SW 1271 (cell line): ENCODE data around the gene DSEL.

Experiments
- DNase-seq, 2 experiments: peaks; one replicate each; lab custom pipeline; 2025; lab: John Stamatoyannopoulos, UW

The DSEL gene

DNA sequence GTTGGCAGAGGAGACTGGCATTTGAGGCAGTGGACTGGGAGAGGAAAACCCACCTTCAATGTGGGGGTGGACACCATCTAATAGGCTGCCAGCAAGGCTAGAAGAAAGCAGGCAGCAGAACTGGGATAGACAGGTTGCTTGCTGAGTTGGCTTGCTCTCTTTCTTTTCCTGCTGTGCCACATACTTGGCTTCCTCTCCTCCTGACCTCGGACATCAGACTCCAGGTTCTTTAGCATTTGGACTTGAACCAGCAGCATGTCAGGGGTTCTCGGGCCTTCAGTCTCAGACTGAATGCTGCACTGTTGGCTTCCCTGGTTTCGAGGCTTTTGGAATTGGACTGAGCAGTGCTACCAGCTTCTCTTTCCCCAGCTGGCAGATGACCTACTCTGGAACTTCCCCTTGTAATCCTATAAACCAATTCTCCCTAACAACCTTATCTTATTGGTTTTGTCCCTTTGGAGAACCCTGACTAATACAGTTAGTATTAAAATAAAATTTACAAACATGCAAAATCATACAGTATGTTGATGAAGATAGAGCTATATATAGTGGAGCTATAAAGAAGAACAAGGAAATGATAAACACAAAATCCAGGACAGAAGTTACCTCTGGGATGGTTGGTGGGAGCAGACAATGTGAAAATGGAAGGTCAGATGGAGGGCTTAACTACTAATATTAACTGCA is 15.9 kb downstream of the DSEL start:
- no peak for DNase-seq

DNA sequence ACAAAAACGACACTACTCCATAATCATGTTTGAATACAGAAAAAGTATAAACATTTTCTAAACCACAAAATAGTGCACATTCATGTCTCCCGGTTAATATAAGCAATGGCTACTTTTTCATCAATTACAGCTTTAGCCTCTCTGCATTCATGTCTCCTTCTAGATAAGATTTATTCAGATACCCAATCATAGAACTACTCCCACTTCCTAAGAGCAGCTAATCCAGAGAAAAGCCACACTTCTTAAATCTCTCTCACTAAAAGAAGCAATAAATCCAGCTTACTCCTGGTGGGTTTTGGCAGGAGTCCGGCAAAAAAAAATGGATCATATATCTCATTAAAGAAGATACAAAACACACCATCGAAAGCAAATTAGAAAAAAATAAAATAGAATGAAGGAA is 20.1 kb downstream of the DSEL start:
- DNase-seq = no peak

DNA sequence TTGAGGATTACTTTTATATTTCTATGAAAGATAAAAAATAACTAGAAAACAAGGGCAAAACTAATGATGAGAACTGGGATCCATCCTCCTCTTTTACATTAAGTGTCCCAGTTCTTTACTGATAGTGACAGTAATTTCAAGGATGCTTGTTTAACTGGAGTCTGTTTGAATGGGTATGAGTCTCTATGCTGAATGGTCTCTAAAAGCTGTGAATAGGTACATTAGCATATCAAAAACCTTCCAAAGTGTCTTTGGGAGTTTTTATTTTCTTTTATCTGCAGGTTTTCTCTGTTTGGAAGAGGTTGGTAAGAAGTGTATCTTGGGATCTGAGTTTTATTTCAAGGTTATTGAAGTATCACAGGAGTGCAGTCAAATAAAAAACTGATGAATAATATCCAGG is 30.0 kb downstream of the DSEL start:
- DNase-seq = no peak

DNA sequence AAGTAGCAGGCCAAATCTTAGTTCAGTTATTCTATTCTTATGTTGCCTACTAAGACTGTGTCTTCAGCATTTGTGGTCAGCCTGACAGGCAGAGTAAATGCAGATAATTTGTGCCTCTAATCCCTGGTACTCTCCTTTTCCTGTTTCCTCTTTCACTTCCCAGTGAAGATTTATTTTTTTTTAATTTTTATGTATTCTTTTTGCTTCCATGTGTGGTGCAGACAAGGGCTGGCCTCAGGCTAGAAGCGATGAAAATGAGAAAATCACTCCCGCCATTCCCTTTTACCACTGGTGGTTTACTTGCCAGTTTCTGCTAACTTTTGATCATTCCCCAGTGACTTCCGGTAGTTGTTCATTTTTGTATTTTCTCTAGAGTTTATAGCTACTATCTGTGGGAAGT is 30.9 kb downstream of the DSEL start:
- no peak for DNase-seq

DNA sequence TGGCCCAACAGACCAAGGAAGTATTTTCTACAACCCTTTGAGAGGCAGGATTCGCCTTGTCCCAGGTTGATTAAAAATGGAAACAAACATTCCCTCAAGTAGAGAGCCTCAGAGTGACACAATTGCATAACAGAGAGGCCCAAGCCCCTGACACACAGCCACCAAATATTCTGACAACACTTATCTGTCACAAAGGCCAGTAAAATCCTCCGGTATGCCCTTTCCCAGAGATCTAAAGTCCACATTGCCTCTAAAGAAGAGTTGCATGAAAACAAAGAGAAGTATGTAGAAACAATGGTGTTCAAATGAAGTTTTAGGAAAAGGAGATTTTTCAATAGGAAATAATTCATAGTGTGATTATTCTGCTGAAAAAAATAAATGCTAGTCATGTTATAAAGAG is 32.1 kb downstream of the DSEL start:
- DNase-seq = no peak

DNA sequence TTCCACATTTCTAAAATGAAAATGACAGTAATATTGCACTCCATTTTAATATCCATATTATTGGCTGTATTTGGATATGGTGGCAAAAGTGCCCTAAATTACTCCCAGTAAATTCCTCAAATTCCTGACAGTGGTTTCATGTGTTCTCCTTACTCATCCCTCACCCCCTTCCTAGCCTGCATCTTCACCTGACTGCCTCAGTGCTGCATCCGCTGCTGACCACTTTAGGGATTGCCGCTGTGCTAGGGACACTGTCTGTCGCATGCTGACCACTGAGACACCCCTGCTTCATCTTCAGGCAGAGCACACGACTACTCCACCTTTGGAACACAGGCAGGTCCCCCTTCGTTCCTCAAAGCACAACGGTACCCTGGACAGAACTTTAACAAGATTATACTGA is 32.6 kb downstream of the DSEL start:
- no peak for DNase-seq

DNA sequence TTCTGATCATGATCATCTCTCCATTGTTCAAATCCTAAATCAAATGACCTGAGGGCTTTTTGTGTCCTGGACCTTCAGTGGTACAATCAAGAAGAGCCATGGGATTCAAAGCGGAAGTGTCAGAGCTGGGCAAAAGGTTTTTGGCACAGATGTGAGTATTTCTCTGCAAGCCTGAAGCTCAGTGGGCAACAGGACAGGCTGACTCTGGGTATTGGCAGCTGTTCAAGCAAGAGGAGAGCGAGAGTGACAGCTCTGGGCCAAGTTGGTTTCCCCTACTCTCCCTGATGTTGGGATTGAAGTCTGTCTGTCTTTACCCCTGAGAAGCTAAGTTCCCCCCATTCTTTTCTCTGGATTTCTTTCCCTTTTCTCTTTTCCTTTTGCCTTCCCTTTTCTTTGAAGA is 33.3 kb downstream of the DSEL start:
- DNase-seq = no peak

DNA sequence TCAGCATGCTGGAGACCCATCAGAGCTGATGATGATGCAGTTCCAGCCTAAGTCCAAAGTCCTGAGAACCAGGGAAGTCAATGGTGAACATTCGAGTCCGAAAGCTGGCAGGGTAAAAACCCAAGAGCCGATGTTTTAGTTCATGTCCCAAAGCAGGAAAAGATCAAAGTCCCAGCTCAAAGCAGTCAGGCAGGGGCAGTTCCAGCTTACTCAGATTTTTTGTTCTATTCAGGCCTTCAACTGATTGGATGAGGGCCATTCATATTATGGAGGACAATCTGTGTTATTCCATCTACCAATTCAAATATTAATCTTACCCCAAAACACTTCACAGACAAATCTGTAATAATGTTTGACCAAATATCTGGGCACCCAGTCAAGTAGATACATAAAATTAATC is 38.3 kb downstream of the DSEL start:
- DNase-seq = no peak

DNA sequence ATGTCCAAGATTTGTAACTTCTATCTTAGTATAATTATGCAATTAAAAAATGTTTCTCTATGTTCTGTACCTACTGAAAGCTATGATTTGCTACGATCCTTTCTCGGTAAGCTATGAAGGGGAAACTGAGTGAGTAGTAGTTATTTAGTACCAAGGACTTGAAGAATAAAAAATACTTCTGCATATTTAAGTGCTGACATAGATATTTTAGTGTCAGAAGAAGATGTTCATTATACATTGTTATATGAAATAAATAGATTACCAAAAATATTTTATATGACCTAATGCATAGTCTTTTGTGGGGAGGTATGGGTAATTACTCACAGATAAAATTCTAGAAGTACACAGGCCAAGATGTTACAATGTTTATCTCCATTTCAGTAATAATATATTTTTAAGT is 39.0 kb downstream of the DSEL start:
- DNase-seq = no peak

DNA sequence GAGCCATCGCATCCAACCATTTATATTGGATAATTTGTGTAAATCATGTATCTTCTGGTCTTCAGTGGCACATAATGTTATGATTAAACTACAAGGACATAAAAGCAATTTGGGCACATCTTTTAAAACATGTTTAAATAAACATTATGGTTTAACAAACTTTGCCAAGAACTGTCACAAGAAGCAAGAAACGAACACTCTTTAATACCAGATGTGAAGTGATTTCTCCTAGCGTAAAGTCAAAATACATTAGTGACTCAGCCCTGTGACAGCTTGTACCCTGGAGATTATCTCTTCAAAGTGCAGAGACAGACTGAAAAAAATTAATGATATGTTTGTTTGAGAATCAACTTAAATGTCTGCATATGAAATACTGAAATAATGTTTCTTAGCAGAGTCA is 39.9 kb downstream of the DSEL start:
- no peak for DNase-seq

DNA sequence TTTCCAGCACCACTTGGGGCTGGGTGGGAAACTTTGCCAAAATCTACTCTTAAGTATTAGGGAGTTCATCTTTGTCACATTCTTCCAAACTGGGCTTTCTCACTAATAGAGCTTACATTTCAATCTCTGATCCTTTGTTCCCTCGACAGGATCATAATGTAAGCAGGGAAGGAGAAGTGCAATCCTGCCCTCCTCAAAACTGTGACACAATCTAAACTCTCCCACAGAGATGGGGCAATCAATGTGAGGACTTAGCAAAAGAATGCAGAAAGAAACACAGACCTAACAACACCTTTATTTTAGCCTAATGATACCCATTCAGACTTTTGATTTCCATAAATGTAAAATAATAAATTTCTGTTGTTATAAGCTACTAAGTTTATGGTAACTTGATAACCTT is 40.8 kb downstream of the DSEL start:
- DNase-seq = no peak

DNA sequence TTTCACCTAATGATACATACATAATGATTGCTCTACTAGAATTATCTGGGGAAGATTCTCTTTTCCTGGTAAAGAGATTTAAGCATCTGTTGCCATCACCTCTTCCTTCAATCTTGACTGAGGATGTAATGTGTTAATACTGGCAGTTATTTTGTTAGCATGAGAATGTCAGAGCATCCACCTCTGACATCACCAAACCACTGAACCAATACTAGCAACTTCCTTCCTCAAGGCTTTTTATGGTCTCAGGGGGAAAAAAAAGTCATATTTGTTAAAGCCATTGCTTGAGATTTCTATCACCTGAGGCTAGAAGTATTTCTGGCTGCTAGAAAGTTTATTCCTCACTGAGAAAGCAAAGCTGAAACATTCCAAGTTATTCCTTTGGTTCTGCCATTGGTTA is 48.5 kb downstream of the DSEL start:
- DNase-seq = no peak

DNA sequence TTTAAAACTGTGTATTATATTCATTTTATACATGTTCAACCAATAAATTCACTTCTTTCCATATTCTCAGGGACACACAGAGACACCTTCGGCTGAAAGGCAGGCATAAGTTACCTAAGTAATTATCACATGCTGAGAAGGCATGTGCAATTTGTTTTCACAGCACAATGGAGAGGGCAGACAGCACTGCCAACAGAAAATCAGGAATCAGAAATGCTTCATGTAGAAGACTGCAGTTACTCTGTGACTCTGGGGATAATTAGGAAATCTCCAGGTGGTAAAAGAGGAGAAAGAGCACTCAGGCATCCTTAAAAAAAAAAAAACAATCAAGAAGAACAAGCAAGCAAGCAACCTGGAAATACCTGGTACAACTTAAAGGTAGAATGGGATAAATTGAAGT is 49.3 kb downstream of the DSEL start:
- DNase-seq = no peak

DNA sequence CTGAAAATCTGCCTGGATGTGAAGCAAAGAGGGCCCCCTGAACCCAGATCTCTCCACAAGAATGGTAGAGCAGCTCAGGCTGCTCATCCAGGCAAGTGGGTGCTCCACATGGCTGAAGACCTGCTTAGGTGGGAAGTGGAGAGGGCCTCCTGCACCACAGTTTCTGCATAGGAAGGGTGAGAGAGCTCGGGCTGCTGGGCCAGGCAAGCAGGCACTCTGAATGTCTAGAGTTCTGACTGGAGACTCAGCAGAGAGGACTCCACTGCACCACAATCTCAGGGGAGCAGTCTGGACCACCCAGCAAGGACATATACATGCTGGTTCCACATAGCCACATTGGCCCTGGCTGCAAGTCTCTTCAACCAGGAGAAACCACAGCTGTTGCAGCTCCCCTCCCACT is 52.0 kb downstream of the DSEL start:
- DNase-seq = no peak

DNA sequence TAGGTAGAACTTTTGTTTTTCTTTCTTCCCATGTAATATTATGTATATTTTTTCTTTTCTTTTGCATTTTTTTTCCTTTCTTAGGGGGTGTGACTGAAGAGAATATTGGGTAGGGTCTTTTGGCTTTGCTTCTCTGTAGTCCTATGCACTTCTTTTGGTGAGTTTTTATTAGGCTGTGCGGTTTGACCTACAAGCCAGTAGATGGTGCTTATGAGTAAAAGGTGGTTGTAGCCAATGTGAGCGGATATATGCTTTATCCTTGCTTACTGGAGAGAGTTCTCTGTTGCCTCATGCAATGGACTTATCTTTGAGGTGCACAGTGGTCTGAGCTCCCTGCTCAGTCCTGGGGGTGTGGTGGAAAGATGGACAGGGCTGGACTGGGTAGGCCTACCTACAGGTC is 52.7 kb downstream of the DSEL start:
- DNase-seq = no peak

DNA sequence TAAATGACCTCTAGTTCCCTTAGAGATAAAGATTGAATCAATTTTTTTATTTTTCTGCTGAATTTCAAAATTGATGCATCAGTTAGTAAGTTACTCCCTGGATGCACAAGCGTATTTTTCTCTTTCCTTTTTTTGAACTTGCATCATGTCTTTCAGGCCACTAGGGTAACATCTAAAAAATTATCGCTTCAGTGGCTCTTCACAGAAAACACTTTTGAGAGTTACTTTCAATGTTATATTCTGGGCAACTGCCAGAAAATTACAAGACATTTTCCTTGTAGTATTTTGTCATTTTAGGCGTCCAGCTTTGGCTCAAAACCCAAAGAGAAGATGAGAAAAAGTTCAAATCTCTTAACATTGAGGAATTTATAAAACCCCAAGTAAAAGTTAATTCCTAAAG is 59.8 kb downstream of the DSEL start:
- no peak for DNase-seq
